Mesenchymal stem cell (in vitro differentiated cells and primary cell): ENCODE data around the gene PLEKHJ1.

ENCODE experiments used
- DNase-seq: peaks from one replicate; pipeline ENCODE4 v3.0.0-alpha.2; 2013
- H2AFZ ChIP-seq: one replicate; pipeline ENCODE4 v1.6.1; 2013; ENCODE audit warnings: low read depth, mild to moderate bottlenecking, control low read depth, inconsistent platforms, low read length, moderate library complexity
- H2AK5ac ChIP-seq: 2 replicates; pipeline ENCODE4 v1.6.1; 2013; ENCODE audit warnings: low read length, moderate library complexity, mild to moderate bottlenecking, inconsistent platforms; ENCODE audit not compliant: severe bottlenecking
- H2BK120ac ChIP-seq: one replicate; pipeline ENCODE4 v1.6.1; 2013; ENCODE audit warnings: low read depth, mild to moderate bottlenecking, inconsistent platforms, low read length, moderate library complexity
- H2BK12ac ChIP-seq, 2 experiments: one replicate each; pipeline ENCODE4 v1.6.1; 2013; ENCODE audit warnings: inconsistent platforms in 2 of 2, low read length in 2 of 2, mild to moderate bottlenecking in 2 of 2, moderate library complexity in 2 of 2, control low read depth in 1 of 2
- H2BK15ac ChIP-seq: one replicate; pipeline ENCODE4 v1.6.1; 2013; ENCODE audit warnings: mild to moderate bottlenecking, low read depth, inconsistent platforms; ENCODE audit not compliant: poor library complexity, severe bottlenecking
- H2BK5ac ChIP-seq: 2 replicates; pipeline ENCODE4 v1.6.1; 2013; ENCODE audit warnings: low read depth, mild to moderate bottlenecking, low read length, control low read depth, inconsistent platforms; ENCODE audit not compliant: poor library complexity, severe bottlenecking
- H3K14ac ChIP-seq, 2 experiments: one replicate each; pipeline ENCODE4 v1.6.1; 2013; ENCODE audit warnings: inconsistent platforms in 2 of 2, low read length in 2 of 2, control low read depth in 1 of 2, mild to moderate bottlenecking in 1 of 2, moderate library complexity in 1 of 2
- H3K18ac ChIP-seq, 2 experiments: one replicate each; pipeline ENCODE4 v1.6.1; 2013; ENCODE audit warnings: inconsistent platforms in 2 of 2, low read length in 2 of 2, control low read depth in 1 of 2, low read depth in 1 of 2, mild to moderate bottlenecking in 1 of 2
- H3K23ac ChIP-seq, 2 experiments: one replicate each; pipeline ENCODE4 v1.6.1; 2013; ENCODE audit warnings: inconsistent platforms in 2 of 2, low read length in 2 of 2, mild to moderate bottlenecking in 2 of 2, moderate library complexity in 2 of 2, control low read depth in 1 of 2
- H3K27ac ChIP-seq: 2 replicates; pipeline ENCODE4 v1.5.1; 2013; ENCODE audit warnings: mild to moderate bottlenecking, moderate library complexity, low read length, control low read depth, inconsistent platforms; ENCODE audit not compliant: poor library complexity, severe bottlenecking
- H3K27me3 ChIP-seq, 2 experiments: 2 replicates each; pipeline versions ENCODE4 v1.6.1 to v1.7.0; 2013; ENCODE audit warnings: low read length in 2 of 2, mild to moderate bottlenecking in 2 of 2, moderate library complexity in 2 of 2, control low read depth in 1 of 2, inconsistent platforms in 1 of 2; ENCODE audit not compliant: control insufficient read depth in 1 of 2, insufficient read depth in 1 of 2
- H3K36me3 ChIP-seq, 2 experiments: 2 replicates each; pipeline versions ENCODE4 v1.6.1 to v1.7.0; 2013; ENCODE audit warnings: low read length in 2 of 2, control low read depth in 1 of 2, inconsistent platforms in 1 of 2, low read depth in 1 of 2, mild to moderate bottlenecking in 1 of 2; ENCODE audit not compliant: insufficient read depth in 2 of 2, control insufficient read depth in 1 of 2
- H3K4ac ChIP-seq, 2 experiments: one replicate each; pipeline ENCODE4 v1.6.1; 2013; ENCODE audit warnings: inconsistent platforms in 2 of 2, low read length in 2 of 2, mild to moderate bottlenecking in 2 of 2, moderate library complexity in 2 of 2, control low read depth in 1 of 2, low read depth in 1 of 2
- H3K4me1 ChIP-seq: 2 replicates; pipeline ENCODE4 v1.6.1; 2013; ENCODE audit warnings: low read depth, low read length, control low read depth; ENCODE audit not compliant: control insufficient read depth, insufficient read depth
- H3K4me2 ChIP-seq: 2 replicates; pipeline ENCODE4 v1.6.1; 2013; ENCODE audit warnings: low read length, mild to moderate bottlenecking, inconsistent platforms; ENCODE audit not compliant: poor library complexity, severe bottlenecking
- H3K4me3 ChIP-seq, 2 experiments: 2 replicates each; pipeline versions ENCODE4 v1.5.1 to v1.7.0; 2013; ENCODE audit warnings: low read length in 2 of 2, mild to moderate bottlenecking in 2 of 2, control low read depth in 1 of 2, low read depth in 1 of 2; ENCODE audit not compliant: insufficient read depth in 1 of 2
- H3K79me1 ChIP-seq: replicated peaks from 2 replicates; pipeline ENCODE4 v1.6.1; 2013; ENCODE audit warnings: mild to moderate bottlenecking, control low read depth, low read length, inconsistent platforms; ENCODE audit not compliant: poor library complexity, severe bottlenecking
- H3K9ac ChIP-seq: 2 replicates; pipeline ENCODE4 v1.7.0; 2013; ENCODE audit warnings: mild to moderate bottlenecking, low read length, moderate library complexity
- H3K9me3 ChIP-seq: 2 replicates; pipeline ENCODE4 v1.7.0; 2013; ENCODE audit warnings: mild to moderate bottlenecking, low read length; ENCODE audit not compliant: control insufficient read depth
- H4K8ac ChIP-seq: one replicate; pipeline ENCODE4 v1.6.1; 2013; ENCODE audit warnings: inconsistent platforms, mild to moderate bottlenecking, low read length, moderate library complexity
- H4K91ac ChIP-seq: one replicate; pipeline ENCODE4 v1.6.1; 2013; ENCODE audit warnings: mild to moderate bottlenecking, low read length, inconsistent platforms
- WGBS: methylation state at CpG from one replicate; pipeline ENCODE4 v1.1.7; 2013; ENCODE audit warnings: mixed read lengths; 5-methylcytosine and 5-hydroxymethylcytosine counted together

Gene PLEKHJ1

GRCh38 chr19:2235381-2236063, 607 bp downstream of the PLEKHJ1 start:
- no peak overlapping the region for H2AK5ac ChIP-seq
- WGBS: 1% methylated on average over 34 of the region's 48 CpGs

GRCh38 chr19:2234996-2235380, 1.1 kb downstream of the PLEKHJ1 start:
- peak overlapping the region; percentile 47 for H2AK5ac ChIP-seq
- peaks cover 42% of the 10 kb centered on the region for H3K4me1 ChIP-seq
- no peaks in the 10 kb centered on the region for H3K79me1 ChIP-seq
- no peak overlapping the region for H2BK12ac ChIP-seq
- no peak overlapping the region for H3K14ac ChIP-seq
- H3K9me3 ChIP-seq: no peaks in the 10 kb centered on the region
- WGBS: 64% methylated on average over 6 of the region's 6 CpGs
- no peak overlapping the region for H3K27ac ChIP-seq
- H3K4me2 ChIP-seq: peak overlapping the region; percentile 92
- no peak overlapping the region for H4K91ac ChIP-seq
- peak overlapping the region in 1 of 2 experiments; percentile 83 for H3K4ac ChIP-seq
- H3K4me3 ChIP-seq: peak overlapping the region; percentile 86 to 92
- no peak overlapping the region for H3K18ac ChIP-seq
- no peak overlapping the region for H2BK120ac ChIP-seq
- no peak overlapping the region for H4K8ac ChIP-seq
- H2BK15ac ChIP-seq: no peak overlapping the region
- H2AFZ ChIP-seq: no peak overlapping the region
- H3K36me3 ChIP-seq: peaks cover 47 to 50% of the 10 kb centered on the region in 2 experiments
- H3K27me3 ChIP-seq: no peaks in the 10 kb centered on the region
- no peak for DNase-seq
- peak overlapping the region; percentile 98 for H3K9ac ChIP-seq
- peak overlapping the region in 1 of 2 experiments; percentile 64 for H3K23ac ChIP-seq
- H2BK5ac ChIP-seq: no peak overlapping the region

More at GRCh38 chr19:2235381-2236063, 607 bp downstream of the PLEKHJ1 start:
- Histone ChIP-seq H3K79me1 (no peaks in the 10 kb centered on the region), H3K4me1 (peaks cover 48% of the 10 kb centered on the region), H3K18ac (peak overlapping the region; percentile 56 to 89), H3K27ac (no peak overlapping the region), H4K8ac (no peak overlapping the region), H4K91ac (peak overlapping the region; percentile 48), H2BK15ac (peak overlapping the region; percentile 31), H2BK12ac (peak overlapping the region in 1 of 2 experiments; percentile 15), H2AFZ (no peak overlapping the region), H2BK5ac (no peak overlapping the region), H3K4ac (peak overlapping the region; percentile 49 to 83), H3K36me3 (peaks cover 41 to 50% of the 10 kb centered on the region in 2 experiments), H3K27me3 (no peaks in the 10 kb centered on the region), H3K23ac (peak overlapping the region in 1 of 2 experiments; percentile 77), H3K14ac (peak overlapping the region in 1 of 2 experiments; percentile 73), H3K4me2 (peak overlapping the region; percentile 92), H3K4me3 (peak overlapping the region; percentile 86 to 92), H3K9me3 (no peaks in the 10 kb centered on the region), H2BK120ac (peak overlapping the region; percentile 75), H3K9ac (peak overlapping the region; percentile 98)
- DNase-seq: no peak

GRCh38 chr19:2233601-2234280, 2.4 kb downstream of the PLEKHJ1 start:
- H3K4me2 ChIP-seq: no peak overlapping the region
- H2AK5ac ChIP-seq: no peak overlapping the region
- H3K36me3 ChIP-seq: peaks cover 59 to 63% of the 10 kb centered on the region in 2 experiments
- no peak overlapping the region for H3K27ac ChIP-seq
- H3K27me3 ChIP-seq: no peaks in the 10 kb centered on the region
- no peak for DNase-seq
- 96% methylated on average over 25 of the region's 25 CpGs for WGBS
- H3K4me3 ChIP-seq: no peak overlapping the region
- no peak overlapping the region for H2BK15ac ChIP-seq
- H2BK5ac ChIP-seq: no peak overlapping the region
- H4K91ac ChIP-seq: no peak overlapping the region
- H3K9ac ChIP-seq: peak overlapping the region; percentile 32
- no peak overlapping the region for H3K18ac ChIP-seq
- no peak overlapping the region for H2BK12ac ChIP-seq
- peaks cover 39% of the 10 kb centered on the region for H3K4me1 ChIP-seq
- H4K8ac ChIP-seq: peak overlapping the region; percentile 7
- H2BK120ac ChIP-seq: no peak overlapping the region
- H3K9me3 ChIP-seq: no peaks in the 10 kb centered on the region
- H2AFZ ChIP-seq: no peak overlapping the region
- peak overlapping the region in 1 of 2 experiments; percentile 30 for H3K4ac ChIP-seq
- H3K23ac ChIP-seq: no peak overlapping the region
- no peak overlapping the region for H3K14ac ChIP-seq
- H3K79me1 ChIP-seq: peaks cover 3% of the 10 kb centered on the region
